ENCODE measurements around the gene OPCML.

The OPCML gene

DNA sequence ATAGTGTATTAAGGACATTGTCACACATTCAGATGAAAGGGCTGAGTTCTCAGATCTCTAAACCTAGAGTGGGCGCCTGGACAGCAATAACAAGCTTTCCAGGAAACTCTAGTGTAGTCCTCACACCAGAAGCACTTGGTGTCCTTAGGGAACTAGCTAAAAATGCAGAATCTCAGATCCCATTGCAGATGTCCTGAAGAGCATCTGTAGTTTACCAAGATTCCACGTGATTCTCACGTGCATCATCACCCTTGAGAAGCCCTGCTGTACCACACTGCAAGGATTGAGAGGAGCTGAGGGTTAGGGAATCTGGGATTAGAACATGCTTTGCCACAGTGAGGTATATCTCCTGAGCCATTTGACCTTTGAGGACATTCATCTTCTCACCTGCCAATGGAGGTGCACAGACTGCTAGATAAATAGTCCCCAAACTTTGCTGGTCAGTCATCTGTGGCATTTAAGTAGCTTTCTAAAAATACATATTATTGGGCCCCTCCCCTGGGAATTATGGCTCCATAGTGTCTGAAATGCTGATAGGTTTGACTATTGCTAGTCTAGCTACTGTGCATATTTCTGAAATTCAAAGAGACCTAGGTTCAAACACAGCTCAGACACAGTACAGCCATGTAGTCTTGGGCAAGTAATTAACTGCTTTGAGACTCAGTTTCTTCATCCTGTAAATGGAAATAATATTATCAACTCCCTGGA lies 1068.9 kb downstream of the OPCML start:
- Histone ChIP-seq H3K9me2 (replicated peaks; ENCODE audit: control insufficient read depth, low read length) (no peaks in the 10 kb centered on the region), H3K4me1 (ENCODE audit: control insufficient read depth, low read length) (no peaks in the 10 kb centered on the region), H3K27ac (ENCODE audit: low read depth, low read length) (no peak overlapping the region), H3K79me2 (ENCODE audit: control insufficient read depth, low read length) (no peaks in the 10 kb centered on the region), H4K20me1 (ENCODE audit: control insufficient read depth, insufficient read depth, low read depth, low read length) (no peaks in the 10 kb centered on the region), H3K36me3 (ENCODE audit: control insufficient read depth, low read length) (no peaks in the 10 kb centered on the region), H3F3A (ENCODE audit: control insufficient read depth, insufficient read depth) (no peaks in the 10 kb centered on the region), H3K9me3 (ENCODE audit: control insufficient read depth, insufficient read depth, low read length) (no peaks in the 10 kb centered on the region), H3K4me3 (ENCODE audit: low read length) (no peak overlapping the region), H3K27me3 (ENCODE audit: control insufficient read depth, low read length) (no peaks in the 10 kb centered on the region), H3K4me2 (ENCODE audit: low read length) (no peak overlapping the region)
- TF ChIP-seq, protein P1, sequence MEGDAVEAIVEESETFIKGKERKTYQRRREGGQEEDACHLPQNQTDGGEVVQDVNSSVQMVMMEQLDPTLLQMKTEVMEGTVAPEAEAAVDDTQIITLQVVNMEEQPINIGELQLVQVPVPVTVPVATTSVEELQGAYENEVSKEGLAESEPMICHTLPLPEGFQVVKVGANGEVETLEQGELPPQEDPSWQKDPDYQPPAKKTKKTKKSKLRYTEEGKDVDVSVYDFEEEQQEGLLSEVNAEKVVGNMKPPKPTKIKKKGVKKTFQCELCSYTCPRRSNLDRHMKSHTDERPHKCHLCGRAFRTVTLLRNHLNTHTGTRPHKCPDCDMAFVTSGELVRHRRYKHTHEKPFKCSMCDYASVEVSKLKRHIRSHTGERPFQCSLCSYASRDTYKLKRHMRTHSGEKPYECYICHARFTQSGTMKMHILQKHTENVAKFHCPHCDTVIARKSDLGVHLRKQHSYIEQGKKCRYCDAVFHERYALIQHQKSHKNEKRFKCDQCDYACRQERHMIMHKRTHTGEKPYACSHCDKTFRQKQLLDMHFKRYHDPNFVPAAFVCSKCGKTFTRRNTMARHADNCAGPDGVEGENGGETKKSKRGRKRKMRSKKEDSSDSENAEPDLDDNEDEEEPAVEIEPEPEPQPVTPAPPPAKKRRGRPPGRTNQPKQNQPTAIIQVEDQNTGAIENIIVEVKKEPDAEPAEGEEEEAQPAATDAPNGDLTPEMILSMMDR (IDR thresholded peaks at IDR 0.05; ENCODE audit: low read depth, low read length, poor library complexity, severe bottlenecking) = no peak
- no peak for TF ChIP-seq EZH2phosphoT487 (IDR thresholded peaks at IDR 0.05; ENCODE audit: borderline replicate concordance, low read length)

DNA sequence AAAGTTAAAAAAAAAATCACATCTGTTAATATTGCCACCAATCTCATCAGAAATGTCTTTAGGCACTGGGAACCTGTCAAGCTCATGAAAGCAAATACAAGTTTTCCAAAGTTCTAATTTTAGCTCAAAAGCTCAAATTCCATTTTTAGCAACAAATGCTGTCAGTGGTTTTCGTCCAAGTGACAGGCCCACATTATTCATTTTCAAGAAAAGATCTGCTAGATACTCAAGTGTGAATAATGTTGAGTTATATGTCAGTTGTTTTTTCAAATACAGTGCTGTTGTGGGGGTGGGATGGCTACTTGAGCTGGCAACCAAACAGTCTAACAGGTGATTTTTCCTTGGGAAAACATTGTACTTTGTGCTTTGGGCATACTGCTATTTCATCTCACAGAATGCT lies 1072.6 kb downstream of the OPCML start:
- H3K9me2 ChIP-seq (replicated peaks; ENCODE audit: control insufficient read depth, low read length) = no peaks in the 10 kb centered on the region
- no peaks in the 10 kb centered on the region for H3K4me1 ChIP-seq (ENCODE audit: control insufficient read depth, low read length)
- no peaks in the 10 kb centered on the region; the same call in 1 of the 2 replicates for H3K9me3 ChIP-seq (ENCODE audit: control insufficient read depth, insufficient read depth, low read length)
- no peaks in the 10 kb centered on the region for H3K36me3 ChIP-seq (ENCODE audit: control insufficient read depth, low read length)
- H3K27me3 ChIP-seq (ENCODE audit: control insufficient read depth, low read length) = no peaks in the 10 kb centered on the region
- H3F3A ChIP-seq (ENCODE audit: control insufficient read depth, insufficient read depth) = no peaks in the 10 kb centered on the region
- H3K79me2 ChIP-seq (ENCODE audit: control insufficient read depth, low read length) = no peaks in the 10 kb centered on the region
- no peak overlapping the region for H3K4me3 ChIP-seq (ENCODE audit: low read length)
- TF ChIP-seq, protein P1 (IDR thresholded peaks at IDR 0.05; ENCODE audit: low read depth, low read length, poor library complexity, severe bottlenecking) = no peak
- no peak for TF ChIP-seq EZH2phosphoT487 (IDR thresholded peaks at IDR 0.05; ENCODE audit: borderline replicate concordance, low read length)
- H4K20me1 ChIP-seq (ENCODE audit: control insufficient read depth, insufficient read depth, low read depth, low read length) = no peaks in the 10 kb centered on the region
- H3K27ac ChIP-seq (ENCODE audit: low read depth, low read length) = no peak overlapping the region
- no peak overlapping the region for H3K4me2 ChIP-seq (ENCODE audit: low read length)

DNA sequence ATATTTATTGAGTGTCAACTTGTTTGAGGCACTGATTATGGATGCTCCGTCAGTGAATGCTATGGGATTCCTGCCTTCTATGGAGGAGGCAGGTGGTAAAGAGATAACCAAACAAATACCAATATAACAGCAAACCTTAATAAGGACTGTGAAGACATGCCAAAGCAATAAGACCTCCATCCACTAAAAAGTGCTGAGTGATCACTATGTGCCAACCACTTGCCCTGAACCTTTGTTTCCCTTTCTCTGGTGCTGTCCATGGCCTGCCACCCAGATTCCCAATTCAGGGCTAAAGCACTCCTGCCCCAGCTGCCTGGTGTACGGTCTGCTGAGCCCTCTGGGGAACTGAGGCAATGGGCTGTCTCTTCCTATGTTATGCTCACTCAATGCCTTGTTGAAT lies 1074.9 kb downstream of the OPCML start:
- Histone ChIP-seq H3F3A (ENCODE audit: control insufficient read depth, insufficient read depth) (no peaks in the 10 kb centered on the region), H3K36me3 (ENCODE audit: control insufficient read depth, low read length) (no peaks in the 10 kb centered on the region), H3K4me2 (ENCODE audit: low read length) (no peak overlapping the region), H3K9me2 (replicated peaks; ENCODE audit: control insufficient read depth, low read length) (no peaks in the 10 kb centered on the region), H3K27me3 (ENCODE audit: control insufficient read depth, low read length) (no peaks in the 10 kb centered on the region), H3K4me1 (ENCODE audit: control insufficient read depth, low read length) (no peaks in the 10 kb centered on the region), H3K27ac (ENCODE audit: low read depth, low read length) (no peak overlapping the region), H3K9me3 (ENCODE audit: control insufficient read depth, insufficient read depth, low read length) (no peaks in the 10 kb centered on the region; the same call in 1 of the 2 replicates), H4K20me1 (ENCODE audit: control insufficient read depth, insufficient read depth, low read depth, low read length) (no peaks in the 10 kb centered on the region), H3K4me3 (ENCODE audit: low read length) (no peak overlapping the region), H3K79me2 (ENCODE audit: control insufficient read depth, low read length) (no peaks in the 10 kb centered on the region)
- no peak for TF ChIP-seq EZH2phosphoT487 (IDR thresholded peaks at IDR 0.05; ENCODE audit: borderline replicate concordance, low read length)
- TF ChIP-seq, protein P1 (IDR thresholded peaks at IDR 0.05; ENCODE audit: low read depth, low read length, poor library complexity, severe bottlenecking) = no peak

Measured in DOHH2 (cell line).